Activated CD8-positive, alpha-beta T cell treated with anti-CD3 and anti-CD28 coated beads, Interleukin-2, amount 10 ng/mL, durations not matched to agents 7 days and 5 days (primary cell): ENCODE results near the gene STK17A. TPM values are rescaled to one million over a fixed set of nuclear protein-coding genes. Genes with fewer than 3 reads are reported as not detected.

ENCODE experiments used
- ATAC-seq: fragments of 150-1000 bp; cut with Tn5 transposase; one replicate; pipeline ENCODE4 v1.10.0; 2021; ENCODE audit warnings: moderate library complexity
- CTCF ChIA-PET: fragments of 350-600 bp; sonication (Branson Sonifier 250); formaldehyde crosslinking; loops from one replicate; lab custom pipeline; 2021; ENCODE audit warnings: antibody characterized with exemption; lab: Charles Lee
- POLR2A ChIA-PET: fragments of 350-600 bp; sonication (Branson Sonifier 250); formaldehyde crosslinking; loops from one replicate; lab custom pipeline; 2021; ENCODE audit warnings: antibody characterized with exemption; lab: Charles Lee
- DNase-seq: peaks from one replicate; pipeline ENCODE4 v3.0.0-alpha.2; 2020
- H3K27ac Mint-ChIP-seq: one replicate; pipeline ENCODE4 v1.8.0; 2021; ENCODE audit warnings: mild to moderate bottlenecking, mixed read lengths
- H3K27me3 Mint-ChIP-seq: one replicate; pipeline ENCODE4 v1.8.0; 2021; ENCODE audit warnings: low read depth, mixed read lengths
- H3K36me3 Mint-ChIP-seq: one replicate; pipeline ENCODE4 v1.8.0; 2021; ENCODE audit warnings: low read depth, mixed read lengths
- H3K4me1 Mint-ChIP-seq: one replicate; pipeline ENCODE4 v1.8.0; 2021; ENCODE audit warnings: low read depth, mixed read lengths
- H3K4me3 Mint-ChIP-seq: one replicate; pipeline ENCODE4 v1.8.0; 2021; ENCODE audit warnings: mild to moderate bottlenecking, mixed read lengths
- H3K9me3 Mint-ChIP-seq: one replicate; pipeline ENCODE4 v1.8.0; 2022; ENCODE audit warnings: mixed read lengths; ENCODE audit not compliant: insufficient read depth
- total RNA-seq, 2 experiments: library from RNA; stranded (reverse); gene quantifications; one replicate each; pipeline ENCODE4 v1.2.3, GENCODE V29; 2021

The STK17A gene
- 10 to 100 TPM; 67.9 to 69.0 TPM for total RNA-seq

GRCh38 chr7:43582503-43583423, at the start of gene STK17A:
TSS of gene STK17A (plus strand) at chr7:43583108. CDS start at chr7:43583244, 136 bp downstream.
- Mint-ChIP-seq H3K4me3 (peak within 1 kb of the TSS; percentile 97), H3K36me3 (peaks cover 33% of the 10 kb centered on the region), H3K27ac (peak within 1 kb of the TSS; percentile 99), H3K9me3 (no peaks in the 10 kb centered on the region), H3K27me3 (peaks cover 18% of the 10 kb centered on the region), H3K4me1 (peaks cover 31% of the 10 kb centered on the region)
- peak; percentile 77 for ATAC-seq
- CTCF ChIA-PET, result interaction anchor here (0.6 to 9.4 kb wide), 76 partner anchors 9 to 650 kb away, joined by 3 to 508 read pairs (median 6); partner anchors contain the start of genes BLVRA, COA1, MRPL32 and MRPS24
- peak; percentile 94 for DNase-seq
- POLR2A ChIA-PET, result interaction anchor here (0.5 to 8.1 kb wide), 53 partner anchors 8 to 670 kb away, joined by 3 to 142 read pairs (median 5); partner anchors contain the start of genes COA1, MRPL32 and PSMA2

GRCh38 chr7:43533801-43534479, 49.0 kb upstream of the STK17A start:
- Mint-ChIP-seq H3K4me1 (no peaks in the 10 kb centered on the region), H3K9me3 (no peaks in the 10 kb centered on the region), H3K36me3 (no peaks in the 10 kb centered on the region), H3K4me3 (no peak overlapping the region), H3K27ac (no peak overlapping the region), H3K27me3 (peaks cover 3% of the 10 kb centered on the region)
- ATAC-seq, result no peak
- no peak for DNase-seq
- CTCF ChIA-PET, result no interaction called here
- POLR2A ChIA-PET, result no interaction called here

GRCh38 chr7:43535031-43535451, 47.9 kb upstream of the STK17A start:
- ATAC-seq, result no peak
- DNase-seq, result no peak
- Mint-ChIP-seq H3K4me1 (no peaks in the 10 kb centered on the region), H3K36me3 (no peaks in the 10 kb centered on the region), H3K27ac (no peak overlapping the region), H3K9me3 (no peaks in the 10 kb centered on the region), H3K27me3 (no peaks in the 10 kb centered on the region), H3K4me3 (no peak overlapping the region)
- ChIA-PET CTCF (no interaction called here), POLR2A (no interaction called here)

- CTCF ChIA-PET, result no interaction called here
- Mint-ChIP-seq H3K9me3 (no peaks in the 10 kb centered on the region), H3K4me3 (no peak overlapping the region), H3K27ac (no peak overlapping the region), H3K4me1 (no peaks in the 10 kb centered on the region), H3K36me3 (no peaks in the 10 kb centered on the region), H3K27me3 (peaks cover under 1% of the 10 kb centered on the region)
- POLR2A ChIA-PET, result interaction anchor here (0.6 kb wide), 1 partner anchor 161 kb away, joined by 3 read pairs; no protein-coding TSS in a partner anchor
- DNase-seq, result no peak
- no peak for ATAC-seq
Observed at GRCh38 chr7:43535810-43536585, 46.9 kb upstream of the STK17A start.

- no peaks in the 10 kb centered on the region for H3K9me3 Mint-ChIP-seq
- ChIA-PET CTCF (interaction anchor here (1.0 kb wide), 1 partner anchor 82 kb away, joined by 4 read pairs; no protein-coding TSS in a partner anchor), POLR2A (interaction anchor here (0.6 kb wide), 1 partner anchor 160 kb away, joined by 3 read pairs; no protein-coding TSS in a partner anchor)
- H3K4me3 Mint-ChIP-seq, result no peak overlapping the region
- no peaks in the 10 kb centered on the region for H3K36me3 Mint-ChIP-seq
- DNase-seq (no peak), ATAC-seq (no peak)
- no peak overlapping the region for H3K27ac Mint-ChIP-seq
- H3K4me1 Mint-ChIP-seq, result no peaks in the 10 kb centered on the region
- peaks cover 3% of the 10 kb centered on the region for H3K27me3 Mint-ChIP-seq
Observed at GRCh38 chr7:43536773-43537172, 46.1 kb upstream of the STK17A start.

GRCh38 chr7:43537765-43538403, 45.0 kb upstream of the STK17A start:
- ATAC-seq, result no peak
- Mint-ChIP-seq H3K4me3 (no peak overlapping the region), H3K36me3 (no peaks in the 10 kb centered on the region), H3K4me1 (no peaks in the 10 kb centered on the region), H3K9me3 (no peaks in the 10 kb centered on the region), H3K27ac (no peak overlapping the region), H3K27me3 (peaks cover 10% of the 10 kb centered on the region)
- POLR2A ChIA-PET, result no interaction called here
- CTCF ChIA-PET, result interaction anchor here (0.6 to 1.0 kb wide), 2 partner anchors 83 to 175 kb away, joined by 3 to 4 read pairs; no protein-coding TSS in a partner anchor
- no peak for DNase-seq

- H3K36me3 Mint-ChIP-seq, result no peaks in the 10 kb centered on the region
- ATAC-seq (no peak), DNase-seq (no peak)
- POLR2A ChIA-PET, result no interaction called here
- no peak overlapping the region for H3K27ac Mint-ChIP-seq
- no peak overlapping the region for H3K4me3 Mint-ChIP-seq
- no peaks in the 10 kb centered on the region for H3K9me3 Mint-ChIP-seq
- CTCF ChIA-PET, result interaction anchor here (0.6 kb wide), 1 partner anchor 174 kb away, joined by 3 read pairs; no protein-coding TSS in a partner anchor
- no peaks in the 10 kb centered on the region for H3K4me1 Mint-ChIP-seq
- peaks cover 10% of the 10 kb centered on the region for H3K27me3 Mint-ChIP-seq
Observed at GRCh38 chr7:43538404-43538771, 44.5 kb upstream of the STK17A start.

GRCh38 chr7:43540471-43540870, 42.4 kb upstream of the STK17A start:
- Mint-ChIP-seq H3K4me3 (no peak overlapping the region), H3K4me1 (no peaks in the 10 kb centered on the region), H3K27ac (no peak overlapping the region), H3K9me3 (no peaks in the 10 kb centered on the region), H3K36me3 (no peaks in the 10 kb centered on the region), H3K27me3 (peaks cover 19% of the 10 kb centered on the region)
- DNase-seq (no peak), ATAC-seq (no peak)
- CTCF ChIA-PET, result interaction anchor here (0.8 kb wide), 1 partner anchor 101 kb away, joined by 3 read pairs; no protein-coding TSS in a partner anchor
- POLR2A ChIA-PET, result no interaction called here

GRCh38 chr7:43542716-43543115, 40.2 kb upstream of the STK17A start:
- POLR2A ChIA-PET, result no interaction called here
- Mint-ChIP-seq H3K36me3 (no peaks in the 10 kb centered on the region), H3K27ac (no peak overlapping the region), H3K9me3 (no peaks in the 10 kb centered on the region), H3K4me3 (no peak overlapping the region), H3K4me1 (no peaks in the 10 kb centered on the region), H3K27me3 (peaks cover 31% of the 10 kb centered on the region)
- no peak for DNase-seq
- no peak for ATAC-seq
- CTCF ChIA-PET, result no interaction called here

- H3K27ac Mint-ChIP-seq, result no peak overlapping the region
- CTCF ChIA-PET, result no interaction called here
- ATAC-seq, result no peak
Observed at GRCh38 chr7:43546231-43546630, 36.7 kb upstream of the STK17A start.

GRCh38 chr7:43550427-43550826, 32.5 kb upstream of the STK17A start:
- ChIA-PET CTCF (no interaction called here), POLR2A (no interaction called here)
- no peak overlapping the region for H3K27ac Mint-ChIP-seq
- H3K4me1 Mint-ChIP-seq, result peaks cover 26% of the 10 kb centered on the region
- ATAC-seq, result no peak
- DNase-seq, result no peak
- H3K4me3 Mint-ChIP-seq, result no peak overlapping the region
- peaks cover 19% of the 10 kb centered on the region for H3K27me3 Mint-ChIP-seq
- H3K36me3 Mint-ChIP-seq, result no peaks in the 10 kb centered on the region
- H3K9me3 Mint-ChIP-seq, result no peaks in the 10 kb centered on the region

More at GRCh38 chr7:43546231-43546630, 36.7 kb upstream of the STK17A start:
- DNase-seq, result no peak
- H3K4me1 Mint-ChIP-seq, result no peaks in the 10 kb centered on the region
- H3K9me3 Mint-ChIP-seq, result no peaks in the 10 kb centered on the region
- H3K36me3 Mint-ChIP-seq, result no peaks in the 10 kb centered on the region
- POLR2A ChIA-PET, result no interaction called here
- H3K4me3 Mint-ChIP-seq, result no peak overlapping the region
- peaks cover 34% of the 10 kb centered on the region for H3K27me3 Mint-ChIP-seq
